ENCODE measurements around the gene TGIF2. TPM values are rescaled to one million over a fixed set of nuclear protein-coding genes. Genes with fewer than 3 reads are reported as not detected.
A peak's percentile ranks its signal among the peaks of the same experiment; 100 is the strongest.

The TGIF2 gene
- total and polyA plus RNA-seq, 2 of the 13 experiments (the other 11 are each of a cell fraction or from before 2014, with no cell fraction given), result 41.3 to 53.9 TPM

GRCh38 chr20:36606158-36607066 is 33.0 kb downstream of the TGIF2 start (continued):
- 0 out of 2 replicates have a peak, but pooled peaks have one; percentile 26 for TF ChIP-seq ZNF280D (CRISPR knock-in tag; IDR thresholded peaks at IDR 0.05)
- TF ChIP-seq RCOR2 (CRISPR knock-in tag; IDR thresholded peaks at IDR 0.05), result no peak
- no peak for TF ChIP-seq MAF1 (CRISPR knock-in tag; IDR thresholded peaks at IDR 0.05; ENCODE audit: borderline replicate concordance)
- TF ChIP-seq KMT2B (CRISPR knock-in tag; IDR thresholded peaks at IDR 0.05), result no peak
- no peak for TF ChIP-seq ZFX (CRISPR knock-in tag; IDR thresholded peaks at IDR 0.05; ENCODE audit: low read depth)
- no peak for TF ChIP-seq MED13 (CRISPR knock-in tag; IDR thresholded peaks at IDR 0.05)
- TF ChIP-seq ZNF180 (CRISPR knock-in tag; IDR thresholded peaks at IDR 0.05; ENCODE audit: borderline replicate concordance, low read depth), result 0 out of 2 replicates have a peak, but pooled peaks have one; percentile 7
- peak; percentile 76 for TF ChIP-seq SAP130 (CRISPR knock-in tag; IDR thresholded peaks at IDR 0.05; ENCODE audit: low read depth)
- peak; percentile 90 for TF ChIP-seq CEBPB (IDR thresholded peaks at IDR 0.05; ENCODE audit: borderline replicate concordance, low read depth, low read length)
- peak; percentile 32; the same call in 1 of the 2 replicates for TF ChIP-seq ZSCAN9 (CRISPR knock-in tag; IDR thresholded peaks at IDR 0.05; ENCODE audit: borderline replicate concordance)
- no peak for TF ChIP-seq ZFP90 (CRISPR knock-in tag; IDR thresholded peaks at IDR 0.05; ENCODE audit: borderline replicate concordance)
- peak; percentile 87 for TF ChIP-seq NFE2 (CRISPR knock-in tag; IDR thresholded peaks at IDR 0.05)
- TF ChIP-seq SNAPC4 (CRISPR knock-in tag; IDR thresholded peaks at IDR 0.05), result no peak; the same call in 1 of the 2 replicates
- TF ChIP-seq ZXDC (CRISPR knock-in tag; IDR thresholded peaks at IDR 0.05), result no peak
- TF ChIP-seq ZNF160 (CRISPR knock-in tag; IDR thresholded peaks at IDR 0.05), result no peak
- 0 out of 2 replicates have a peak, but pooled peaks have one; percentile 18 for TF ChIP-seq KDM1A (CRISPR knock-in tag; IDR thresholded peaks at IDR 0.05)
- no peak for TF ChIP-seq ZNF430 (CRISPR knock-in tag; IDR thresholded peaks at IDR 0.05)
